Kidney epithelial cell (primary cell): Measurements from ENCODE around the gene SCAMP4. TPM values are rescaled to one million over a fixed set of nuclear protein-coding genes. Genes with fewer than 3 reads are reported as not detected.
"Not testable (repeated sequence)": the region's sequence is repeated elsewhere in the genome, so short reads cannot be mapped to it uniquely, and the experiment has no call there.

Source experiments
- DNase-seq: peaks from one replicate; pipeline ENCODE4 v3.0.0-alpha.2; 2010; ENCODE audit warnings: low read depth
- H3K27me3 ChIP-seq: 2 replicates; pipeline ENCODE4 v1.6.0; 2011; ENCODE audit warnings: low read length; ENCODE audit not compliant: control insufficient read depth, insufficient read depth
- H3K36me3 ChIP-seq: 2 replicates; pipeline ENCODE4 v1.5.1; 2011; ENCODE audit warnings: low read length; ENCODE audit not compliant: control insufficient read depth, insufficient read depth
- H3K4me3 ChIP-seq: 2 replicates; pipeline ENCODE4 v1.5.1; 2011; ENCODE audit warnings: low read depth, mild to moderate bottlenecking, control low read depth, low read length
- CTCF ChIP-seq: IDR thresholded peaks from 2 replicates; pipeline ENCODE4 v1.5.1; 2011; ENCODE audit warnings: mild to moderate bottlenecking, moderate library complexity, low read length, control low read depth, inconsistent platforms; ENCODE audit not compliant: insufficient read depth, poor library complexity, severe bottlenecking
- total RNA-seq: library from RNA; depleted of rRNA; stranded (reverse); fragments of >200 nt; gene quantifications from 2 replicates; pipeline ENCODE4 v1.2.3, GENCODE V29; 2015

The SCAMP4 gene
- total RNA-seq, 1 donor from 2014 or later = 178 TPM

GRCh38 chr19:1875646-1876495, 29.3 kb upstream of the SCAMP4 start:
- peaks cover 2% of the 10 kb centered on the region for H3K36me3 ChIP-seq
- peak overlapping the region; percentile 87 for H3K4me3 ChIP-seq
- peak; percentile 44 for DNase-seq
- no peaks in the 10 kb centered on the region for H3K27me3 ChIP-seq
- no peak for TF ChIP-seq CTCF

GRCh38 chr19:1876496-1877279, 28.5 kb upstream of the SCAMP4 start:
- peak overlapping the region; percentile 87 for H3K4me3 ChIP-seq
- not testable (repeated sequence) for DNase-seq, H3K36me3 ChIP-seq, H3K27me3 ChIP-seq
- TF ChIP-seq CTCF = peak; percentile 19

GRCh38 chr19:1877280-1877660, 27.9 kb upstream of the SCAMP4 start:
- H3K4me3 ChIP-seq, H3K36me3 ChIP-seq, DNase-seq, H3K27me3 ChIP-seq: not testable (repeated sequence)

- not testable (repeated sequence) for DNase-seq, H3K27me3 ChIP-seq, H3K4me3 ChIP-seq, H3K36me3 ChIP-seq
Observed at GRCh38 chr19:1878583-1878982, 26.6 kb upstream of the SCAMP4 start.

- not testable (repeated sequence) for H3K4me3 ChIP-seq, H3K36me3 ChIP-seq, DNase-seq, H3K27me3 ChIP-seq
Observed at GRCh38 chr19:1879982-1880381, 25.2 kb upstream of the SCAMP4 start.

- H3K4me3 ChIP-seq = no peak overlapping the region
Observed at GRCh38 chr19:1880611-1881392, 24.4 kb upstream of the SCAMP4 start.

GRCh38 chr19:1881393-1882088, 23.7 kb upstream of the SCAMP4 start:
- H3K27me3 ChIP-seq, DNase-seq, H3K4me3 ChIP-seq, H3K36me3 ChIP-seq: not testable (repeated sequence)

More at GRCh38 chr19:1880611-1881392, 24.4 kb upstream of the SCAMP4 start:
- H3K36me3 ChIP-seq = no peaks in the 10 kb centered on the region
- H3K27me3 ChIP-seq = no peaks in the 10 kb centered on the region
- no peak for TF ChIP-seq CTCF
- no peak for DNase-seq
